Measurements from ENCODE around the gene SLC16A2.

The SLC16A2 gene

GRCh38 chrX:74426071-74426470 is 4.8 kb downstream of the SLC16A2 start:
- Mint-ChIP-seq H3K27me3 (peaks cover 5% of the 10 kb centered on the region), H3K27ac (no peak overlapping the region), H3K4me3 (no peak overlapping the region), H3K36me3 (ENCODE audit: low read depth) (no peaks in the 10 kb centered on the region), H3K9me3 (no peaks in the 10 kb centered on the region), H3K4me1 (ENCODE audit: low read depth) (peaks cover 5% of the 10 kb centered on the region)

GRCh38 chrX:74426615-74427014 is 5.3 kb downstream of the SLC16A2 start:
- no peaks in the 10 kb centered on the region for H3K9me3 Mint-ChIP-seq
- peaks cover 5% of the 10 kb centered on the region for H3K27me3 Mint-ChIP-seq
- H3K27ac Mint-ChIP-seq = no peak overlapping the region
- no peak overlapping the region for H3K4me3 Mint-ChIP-seq
- peaks cover 3% of the 10 kb centered on the region for H3K4me1 Mint-ChIP-seq (ENCODE audit: low read depth)
- H3K36me3 Mint-ChIP-seq (ENCODE audit: low read depth) = no peaks in the 10 kb centered on the region

- Mint-ChIP-seq H3K4me3 (no peak overlapping the region), H3K27ac (no peak overlapping the region), H3K27me3 (peaks cover 5% of the 10 kb centered on the region), H3K36me3 (ENCODE audit: low read depth) (no peaks in the 10 kb centered on the region), H3K9me3 (no peaks in the 10 kb centered on the region), H3K4me1 (ENCODE audit: low read depth) (no peaks in the 10 kb centered on the region)
Observed at GRCh38 chrX:74431797-74432196, 10.5 kb downstream of the SLC16A2 start.

- no peak overlapping the region for H3K4me3 Mint-ChIP-seq
- H3K36me3 Mint-ChIP-seq (ENCODE audit: low read depth) = no peaks in the 10 kb centered on the region
- no peaks in the 10 kb centered on the region for H3K4me1 Mint-ChIP-seq (ENCODE audit: low read depth)
- H3K27me3 Mint-ChIP-seq = peaks cover 4% of the 10 kb centered on the region
- H3K9me3 Mint-ChIP-seq = no peaks in the 10 kb centered on the region
- no peak overlapping the region for H3K27ac Mint-ChIP-seq
Observed at GRCh38 chrX:74434336-74434735, 13.0 kb downstream of the SLC16A2 start.

- peaks cover 9% of the 10 kb centered on the region for H3K27me3 Mint-ChIP-seq
- no peak overlapping the region for H3K4me3 Mint-ChIP-seq
- H3K4me1 Mint-ChIP-seq (ENCODE audit: low read depth) = no peaks in the 10 kb centered on the region
- H3K27ac Mint-ChIP-seq = no peak overlapping the region
- no peaks in the 10 kb centered on the region for H3K9me3 Mint-ChIP-seq
- H3K36me3 Mint-ChIP-seq (ENCODE audit: low read depth) = no peaks in the 10 kb centered on the region
Observed at GRCh38 chrX:74437530-74437929, 16.2 kb downstream of the SLC16A2 start.

GRCh38 chrX:74438764-74439163 is 17.5 kb downstream of the SLC16A2 start:
- Mint-ChIP-seq H3K9me3 (no peaks in the 10 kb centered on the region), H3K36me3 (ENCODE audit: low read depth) (no peaks in the 10 kb centered on the region), H3K27ac (no peak overlapping the region), H3K27me3 (peaks cover 9% of the 10 kb centered on the region), H3K4me1 (ENCODE audit: low read depth) (no peaks in the 10 kb centered on the region), H3K4me3 (no peak overlapping the region)

GRCh38 chrX:74445099-74445498 is 23.8 kb downstream of the SLC16A2 start:
- H3K4me3 Mint-ChIP-seq = no peak overlapping the region
- H3K4me1 Mint-ChIP-seq (ENCODE audit: low read depth) = peaks cover 8% of the 10 kb centered on the region
- no peaks in the 10 kb centered on the region for H3K36me3 Mint-ChIP-seq (ENCODE audit: low read depth)
- H3K27ac Mint-ChIP-seq = no peak overlapping the region
- peaks cover 5% of the 10 kb centered on the region for H3K27me3 Mint-ChIP-seq
- no peaks in the 10 kb centered on the region for H3K9me3 Mint-ChIP-seq

GRCh38 chrX:74446876-74447275 is 25.6 kb downstream of the SLC16A2 start:
- Mint-ChIP-seq H3K27me3 (no peaks in the 10 kb centered on the region), H3K36me3 (ENCODE audit: low read depth) (no peaks in the 10 kb centered on the region), H3K4me1 (ENCODE audit: low read depth) (peaks cover 26% of the 10 kb centered on the region), H3K9me3 (no peaks in the 10 kb centered on the region), H3K27ac (no peak overlapping the region), H3K4me3 (no peak overlapping the region)

GRCh38 chrX:74448669-74449068 is 27.4 kb downstream of the SLC16A2 start:
- Mint-ChIP-seq H3K27ac (no peak overlapping the region), H3K4me1 (ENCODE audit: low read depth) (peaks cover 36% of the 10 kb centered on the region), H3K9me3 (no peaks in the 10 kb centered on the region), H3K36me3 (ENCODE audit: low read depth) (no peaks in the 10 kb centered on the region), H3K4me3 (no peak overlapping the region), H3K27me3 (no peaks in the 10 kb centered on the region)

GRCh38 chrX:74449322-74449936 is 28.1 kb downstream of the SLC16A2 start:
- H3K27ac Mint-ChIP-seq = peak overlapping the region; percentile 36

GRCh38 chrX:74449937-74450330 is 28.6 kb downstream of the SLC16A2 start:
- H3K27ac Mint-ChIP-seq = peak overlapping the region; percentile 94
- no peaks in the 10 kb centered on the region for H3K9me3 Mint-ChIP-seq
- no peaks in the 10 kb centered on the region for H3K36me3 Mint-ChIP-seq (ENCODE audit: low read depth)
- no peak overlapping the region for H3K4me3 Mint-ChIP-seq
- H3K4me1 Mint-ChIP-seq (ENCODE audit: low read depth) = peaks cover 36% of the 10 kb centered on the region
- H3K27me3 Mint-ChIP-seq = no peaks in the 10 kb centered on the region

More at GRCh38 chrX:74449322-74449936, 28.1 kb downstream of the SLC16A2 start:
- no peaks in the 10 kb centered on the region for H3K36me3 Mint-ChIP-seq (ENCODE audit: low read depth)
- no peaks in the 10 kb centered on the region for H3K9me3 Mint-ChIP-seq
- H3K4me3 Mint-ChIP-seq = no peak overlapping the region
- H3K27me3 Mint-ChIP-seq = no peaks in the 10 kb centered on the region
- H3K4me1 Mint-ChIP-seq (ENCODE audit: low read depth) = peaks cover 36% of the 10 kb centered on the region

GRCh38 chrX:74450803-74451449 is 29.6 kb downstream of the SLC16A2 start:
- Mint-ChIP-seq H3K27me3 (no peaks in the 10 kb centered on the region), H3K4me3 (peak overlapping the region; percentile 60), H3K36me3 (ENCODE audit: low read depth) (no peaks in the 10 kb centered on the region), H3K27ac (peak overlapping the region; percentile 94), H3K9me3 (no peaks in the 10 kb centered on the region), H3K4me1 (ENCODE audit: low read depth) (peaks cover 36% of the 10 kb centered on the region)

- Mint-ChIP-seq H3K9me3 (no peaks in the 10 kb centered on the region), H3K4me1 (ENCODE audit: low read depth) (peaks cover 36% of the 10 kb centered on the region), H3K27me3 (no peaks in the 10 kb centered on the region), H3K4me3 (peak overlapping the region; percentile 60), H3K36me3 (ENCODE audit: low read depth) (no peaks in the 10 kb centered on the region), H3K27ac (peak overlapping the region; percentile 94)
Observed at GRCh38 chrX:74451450-74452198, 30.3 kb downstream of the SLC16A2 start.

- Mint-ChIP-seq H3K27me3 (no peaks in the 10 kb centered on the region), H3K4me3 (no peak overlapping the region), H3K4me1 (ENCODE audit: low read depth) (peaks cover 36% of the 10 kb centered on the region), H3K36me3 (ENCODE audit: low read depth) (no peaks in the 10 kb centered on the region), H3K27ac (peak overlapping the region; percentile 94), H3K9me3 (no peaks in the 10 kb centered on the region)
Observed at GRCh38 chrX:74452199-74452481, 30.8 kb downstream of the SLC16A2 start.

- Mint-ChIP-seq H3K27me3 (no peaks in the 10 kb centered on the region), H3K4me3 (no peak overlapping the region), H3K9me3 (no peaks in the 10 kb centered on the region), H3K27ac (no peak overlapping the region), H3K36me3 (ENCODE audit: low read depth) (no peaks in the 10 kb centered on the region), H3K4me1 (ENCODE audit: low read depth) (peaks cover 36% of the 10 kb centered on the region)
Observed at GRCh38 chrX:74453178-74453577, 31.9 kb downstream of the SLC16A2 start.

All from stimulated activated naive CD8-positive, alpha-beta T cell treated with anti-CD3 and anti-CD28 coated beads, Interleukin-15, Interleukin-2, amounts not matched to agents 100 ng/mL and 50 ng/mL, for 24 hours (primary cell).